NT2/D1 (cell line): Measurements from ENCODE around the gene ARAP3.

Source experiments
- SUZ12 ChIP-seq: IDR thresholded peaks from 2 replicates; pipeline ENCODE4 v1.6.1; 2011; ENCODE audit not compliant: insufficient read length, insufficient read depth; ENCODE audit errors: extremely low read depth
- YY1 ChIP-seq: IDR thresholded peaks from 2 replicates; pipeline ENCODE4 v1.6.1; 2011; ENCODE audit not compliant: insufficient read length, insufficient read depth
- ZNF274 ChIP-seq: IDR thresholded peaks from 2 replicates; pipeline ENCODE4 v1.6.1; 2011; ENCODE audit warnings: mild to moderate bottlenecking, low read depth, low read length

DNA sequence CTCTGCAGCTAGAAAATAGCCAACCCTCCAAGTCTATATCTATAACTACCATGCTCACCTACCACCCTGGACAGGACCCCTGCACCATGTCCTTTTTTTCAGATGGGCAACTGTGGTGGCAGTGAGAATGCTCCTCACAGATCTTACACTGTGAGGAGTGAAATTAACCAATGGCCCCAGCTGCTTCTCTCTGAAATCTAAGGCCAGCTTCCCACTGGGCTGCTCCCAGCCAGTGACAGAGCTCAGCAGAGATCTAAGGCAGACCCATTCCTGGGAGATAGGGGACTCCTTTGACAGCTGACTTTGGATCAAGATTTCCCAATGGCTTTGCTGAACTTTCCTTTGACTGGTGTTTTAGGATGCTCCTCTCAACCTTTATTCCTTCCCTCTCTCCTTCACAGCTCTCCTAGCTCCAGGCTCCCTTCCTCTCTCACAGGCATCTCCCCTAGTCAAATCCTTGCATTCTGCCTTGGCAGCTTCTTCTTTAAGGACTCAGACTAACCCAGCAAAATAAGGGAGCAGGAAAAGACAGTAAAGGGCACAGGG, 1.6 kb upstream of the ARAP3 start:
- TF ChIP-seq SUZ12 (no peak), YY1 (no peak), ZNF274 (no peak)
